ENCODE results near the gene PCGF2. TPM values are rescaled to one million over a fixed set of nuclear protein-coding genes. Genes with fewer than 3 reads are reported as not detected.

PCGF2 gene
- total and polyA plus RNA-seq, 10 of the 15 experiments (the other 5 are each of a cell fraction or from before 2014, with no cell fraction given), result 2.7 to 35.6 (median 7.2) TPM

DNA sequence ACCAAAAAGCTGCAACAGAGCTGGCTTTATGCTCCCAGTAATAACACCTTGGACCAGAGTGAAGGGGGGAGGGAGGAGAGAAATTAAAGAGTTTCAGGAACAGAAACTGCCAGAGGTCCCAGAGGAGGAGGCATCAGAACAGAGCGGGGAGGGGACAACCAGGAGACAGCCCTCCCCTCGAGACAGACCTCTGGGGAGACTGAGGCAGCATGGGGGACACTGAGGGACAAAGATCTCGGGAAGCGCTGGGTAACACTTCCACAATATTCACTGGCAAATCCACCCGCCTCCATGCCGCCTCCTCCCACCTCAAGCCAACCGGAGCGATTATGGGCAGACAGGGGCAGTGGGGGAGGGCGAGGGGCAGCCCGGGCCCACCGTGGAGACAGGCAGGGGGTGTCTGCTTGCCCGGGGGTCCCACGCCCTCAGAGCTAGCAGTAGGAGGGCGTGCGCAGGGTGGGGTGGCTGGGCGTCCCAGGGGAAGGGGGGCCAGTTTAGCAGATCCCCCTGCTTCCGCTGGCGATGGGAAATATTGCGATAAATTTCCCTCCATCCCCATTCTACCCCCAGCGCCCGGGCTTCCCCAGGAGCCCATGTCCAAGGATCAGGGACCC, 1.2 kb downstream of the PCGF2 start:
- intact Hi-C loops (cut with micrococcal nuclease; ENCODE audit: unreplicated experiment), result no loop called here
- Histone ChIP-seq H3K27ac (ENCODE audit: control insufficient read depth, insufficient read depth) (peak overlapping the region; percentile 76), H3K4me2 (ENCODE audit: control insufficient read depth, insufficient read depth) (peak overlapping the region; percentile 81), H3K9me3 (replicated peaks; ENCODE audit: control insufficient read depth, insufficient read depth, low read length) (no peaks in the 10 kb centered on the region), H4K20me1 (ENCODE audit: control insufficient read depth, insufficient read depth) (no peaks in the 10 kb centered on the region), H3K4me3 (peak overlapping the region; percentile 95), H3K79me2 (ENCODE audit: control insufficient read depth, insufficient read depth, low read length) (peaks cover 41% of the 10 kb centered on the region), H3K4me1 (ENCODE audit: control insufficient read depth, insufficient read depth, low read length) (peaks cover 35% of the 10 kb centered on the region), H3K9ac (ENCODE audit: control insufficient read depth, insufficient read depth, low read length) (peak overlapping the region; percentile 42), H3K27me3 (replicated peaks in 1 of 2; ENCODE audit: control insufficient read depth in 2 of 2, insufficient read depth in 2 of 2, low read length in 1 of 2) (no peaks in the 10 kb centered on the region; a peak in 1 of 4 replicates), H3K36me3 (ENCODE audit: control insufficient read depth in 2 of 2, insufficient read depth in 2 of 2, low read length in 1 of 2) (no peaks in the 10 kb centered on the region), H2AFZ (ENCODE audit: control insufficient read depth, low read depth, low read length) (no peak overlapping the region; the same call in 1 of the 2 replicates)
- ChIA-PET POLR2A (interaction anchor here (1.0 to 1.3 kb wide), 3 partner anchors 40 to 116 kb away, joined by 4 to 5 read pairs (median 5); no protein-coding TSS in a partner anchor), RAD21 (ENCODE audit: unreplicated experiment) (interaction anchor here (1.0 to 1.8 kb wide), 6 partner anchors 12 to 406 kb away, joined by 3 to 8 read pairs (median 3); partner anchors contain the start of gene CISD3), CTCF (interaction anchor here (1.1 to 4.1 kb wide), 6 partner anchors 11 to 453 kb away, joined by 3 to 47 read pairs (median 8); partner anchors contain the start of genes CISD3 and RPL19), SMC1A (ENCODE audit: uncharacterized antibody, unreplicated experiment) (interaction anchor here (0.9 to 1.8 kb wide), 7 partner anchors 11 to 406 kb away, joined by 3 to 9 read pairs (median 4); partner anchors contain the start of gene MLLT6)
- DNase-seq (ENCODE audit: low read depth, low spot score), result no peak
- ATAC-seq, result peak; percentile 22
- in situ Hi-C loops (cut with MboI), result no loop called here
- 3% methylated on average over 13 of the region's 21 CpGs for WGBS (ENCODE audit: insufficient coverage, insufficient replicate concordance, low lambda C conversion rate, missing lambda C conversion rate)
- BruUV-seq (replicated peaks), result no TSS peak
- no peak for FAIRE-seq
- TF ChIP-seq, protein P1, sequence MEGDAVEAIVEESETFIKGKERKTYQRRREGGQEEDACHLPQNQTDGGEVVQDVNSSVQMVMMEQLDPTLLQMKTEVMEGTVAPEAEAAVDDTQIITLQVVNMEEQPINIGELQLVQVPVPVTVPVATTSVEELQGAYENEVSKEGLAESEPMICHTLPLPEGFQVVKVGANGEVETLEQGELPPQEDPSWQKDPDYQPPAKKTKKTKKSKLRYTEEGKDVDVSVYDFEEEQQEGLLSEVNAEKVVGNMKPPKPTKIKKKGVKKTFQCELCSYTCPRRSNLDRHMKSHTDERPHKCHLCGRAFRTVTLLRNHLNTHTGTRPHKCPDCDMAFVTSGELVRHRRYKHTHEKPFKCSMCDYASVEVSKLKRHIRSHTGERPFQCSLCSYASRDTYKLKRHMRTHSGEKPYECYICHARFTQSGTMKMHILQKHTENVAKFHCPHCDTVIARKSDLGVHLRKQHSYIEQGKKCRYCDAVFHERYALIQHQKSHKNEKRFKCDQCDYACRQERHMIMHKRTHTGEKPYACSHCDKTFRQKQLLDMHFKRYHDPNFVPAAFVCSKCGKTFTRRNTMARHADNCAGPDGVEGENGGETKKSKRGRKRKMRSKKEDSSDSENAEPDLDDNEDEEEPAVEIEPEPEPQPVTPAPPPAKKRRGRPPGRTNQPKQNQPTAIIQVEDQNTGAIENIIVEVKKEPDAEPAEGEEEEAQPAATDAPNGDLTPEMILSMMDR (IDR thresholded peaks at IDR 0.05 in 2 of 3, conservative IDR thresholded peaks at IDR 0.05 in 1 of 3; ENCODE audit: control insufficient read depth in 2 of 3, extremely low read depth in 1 of 3, insufficient read depth in 1 of 3, low read depth in 3 of 3, low read length in 3 of 3), result no peak
- peak in 1 of 2 experiments; percentile 10; a peak in 1 of 4 replicates for TF ChIP-seq EP300 (IDR thresholded peaks at IDR 0.05; ENCODE audit: borderline replicate concordance in 1 of 2, control insufficient read depth in 1 of 2, low read depth in 2 of 2, low read length in 2 of 2)
- no peak for TF ChIP-seq CREB1 (IDR thresholded peaks at IDR 0.05; ENCODE audit: low read depth)
- TF ChIP-seq, protein P2, sequence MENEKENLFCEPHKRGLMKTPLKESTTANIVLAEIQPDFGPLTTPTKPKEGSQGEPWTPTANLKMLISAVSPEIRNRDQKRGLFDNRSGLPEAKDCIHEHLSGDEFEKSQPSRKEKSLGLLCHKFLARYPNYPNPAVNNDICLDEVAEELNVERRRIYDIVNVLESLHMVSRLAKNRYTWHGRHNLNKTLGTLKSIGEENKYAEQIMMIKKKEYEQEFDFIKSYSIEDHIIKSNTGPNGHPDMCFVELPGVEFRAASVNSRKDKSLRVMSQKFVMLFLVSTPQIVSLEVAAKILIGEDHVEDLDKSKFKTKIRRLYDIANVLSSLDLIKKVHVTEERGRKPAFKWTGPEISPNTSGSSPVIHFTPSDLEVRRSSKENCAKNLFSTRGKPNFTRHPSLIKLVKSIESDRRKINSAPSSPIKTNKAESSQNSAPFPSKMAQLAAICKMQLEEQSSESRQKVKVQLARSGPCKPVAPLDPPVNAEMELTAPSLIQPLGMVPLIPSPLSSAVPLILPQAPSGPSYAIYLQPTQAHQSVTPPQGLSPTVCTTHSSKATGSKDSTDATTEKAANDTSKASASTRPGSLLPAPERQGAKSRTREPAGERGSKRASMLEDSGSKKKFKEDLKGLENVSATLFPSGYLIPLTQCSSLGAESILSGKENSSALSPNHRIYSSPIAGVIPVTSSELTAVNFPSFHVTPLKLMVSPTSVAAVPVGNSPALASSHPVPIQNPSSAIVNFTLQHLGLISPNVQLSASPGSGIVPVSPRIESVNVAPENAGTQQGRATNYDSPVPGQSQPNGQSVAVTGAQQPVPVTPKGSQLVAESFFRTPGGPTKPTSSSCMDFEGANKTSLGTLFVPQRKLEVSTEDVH (IDR thresholded peaks at IDR 0.05; ENCODE audit: low read depth, partially characterized antibody), result no peak
- TF ChIP-seq, protein P3, sequence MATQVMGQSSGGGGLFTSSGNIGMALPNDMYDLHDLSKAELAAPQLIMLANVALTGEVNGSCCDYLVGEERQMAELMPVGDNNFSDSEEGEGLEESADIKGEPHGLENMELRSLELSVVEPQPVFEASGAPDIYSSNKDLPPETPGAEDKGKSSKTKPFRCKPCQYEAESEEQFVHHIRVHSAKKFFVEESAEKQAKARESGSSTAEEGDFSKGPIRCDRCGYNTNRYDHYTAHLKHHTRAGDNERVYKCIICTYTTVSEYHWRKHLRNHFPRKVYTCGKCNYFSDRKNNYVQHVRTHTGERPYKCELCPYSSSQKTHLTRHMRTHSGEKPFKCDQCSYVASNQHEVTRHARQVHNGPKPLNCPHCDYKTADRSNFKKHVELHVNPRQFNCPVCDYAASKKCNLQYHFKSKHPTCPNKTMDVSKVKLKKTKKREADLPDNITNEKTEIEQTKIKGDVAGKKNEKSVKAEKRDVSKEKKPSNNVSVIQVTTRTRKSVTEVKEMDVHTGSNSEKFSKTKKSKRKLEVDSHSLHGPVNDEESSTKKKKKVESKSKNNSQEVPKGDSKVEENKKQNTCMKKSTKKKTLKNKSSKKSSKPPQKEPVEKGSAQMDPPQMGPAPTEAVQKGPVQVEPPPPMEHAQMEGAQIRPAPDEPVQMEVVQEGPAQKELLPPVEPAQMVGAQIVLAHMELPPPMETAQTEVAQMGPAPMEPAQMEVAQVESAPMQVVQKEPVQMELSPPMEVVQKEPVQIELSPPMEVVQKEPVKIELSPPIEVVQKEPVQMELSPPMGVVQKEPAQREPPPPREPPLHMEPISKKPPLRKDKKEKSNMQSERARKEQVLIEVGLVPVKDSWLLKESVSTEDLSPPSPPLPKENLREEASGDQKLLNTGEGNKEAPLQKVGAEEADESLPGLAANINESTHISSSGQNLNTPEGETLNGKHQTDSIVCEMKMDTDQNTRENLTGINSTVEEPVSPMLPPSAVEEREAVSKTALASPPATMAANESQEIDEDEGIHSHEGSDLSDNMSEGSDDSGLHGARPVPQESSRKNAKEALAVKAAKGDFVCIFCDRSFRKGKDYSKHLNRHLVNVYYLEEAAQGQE (IDR thresholded peaks at IDR 0.05; ENCODE audit: low read depth, low read length), result no peak
- TF ChIP-seq PAX5 (IDR thresholded peaks at IDR 0.05; ENCODE audit: borderline replicate concordance, low read depth, low read length), result no peak
- TF ChIP-seq, protein P4, sequence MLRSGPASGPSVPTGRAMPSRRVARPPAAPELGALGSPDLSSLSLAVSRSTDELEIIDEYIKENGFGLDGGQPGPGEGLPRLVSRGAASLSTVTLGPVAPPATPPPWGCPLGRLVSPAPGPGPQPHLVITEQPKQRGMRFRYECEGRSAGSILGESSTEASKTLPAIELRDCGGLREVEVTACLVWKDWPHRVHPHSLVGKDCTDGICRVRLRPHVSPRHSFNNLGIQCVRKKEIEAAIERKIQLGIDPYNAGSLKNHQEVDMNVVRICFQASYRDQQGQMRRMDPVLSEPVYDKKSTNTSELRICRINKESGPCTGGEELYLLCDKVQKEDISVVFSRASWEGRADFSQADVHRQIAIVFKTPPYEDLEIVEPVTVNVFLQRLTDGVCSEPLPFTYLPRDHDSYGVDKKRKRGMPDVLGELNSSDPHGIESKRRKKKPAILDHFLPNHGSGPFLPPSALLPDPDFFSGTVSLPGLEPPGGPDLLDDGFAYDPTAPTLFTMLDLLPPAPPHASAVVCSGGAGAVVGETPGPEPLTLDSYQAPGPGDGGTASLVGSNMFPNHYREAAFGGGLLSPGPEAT (IDR thresholded peaks at IDR 0.05; ENCODE audit: low read depth), result peak; percentile 47
- TF ChIP-seq SPI1 (IDR thresholded peaks at IDR 0.05; ENCODE audit: borderline replicate concordance, insufficient read depth, low read depth, low read length), result peak; percentile 92
- TF ChIP-seq MEF2B (IDR thresholded peaks at IDR 0.05; ENCODE audit: partially characterized antibody, poor library complexity, severe bottlenecking), result peak; percentile 91
- peak; percentile 29; the same call in 1 of the 2 replicates for TF ChIP-seq SMARCA5 (IDR thresholded peaks at IDR 0.05)
- peak; percentile 44; the same call in 1 of the 2 replicates for TF ChIP-seq EED (IDR thresholded peaks at IDR 0.05; ENCODE audit: low read depth)

All from GM12878 (cell line).